ENCODE data around the gene ACP2.

The ACP2 gene

DNA sequence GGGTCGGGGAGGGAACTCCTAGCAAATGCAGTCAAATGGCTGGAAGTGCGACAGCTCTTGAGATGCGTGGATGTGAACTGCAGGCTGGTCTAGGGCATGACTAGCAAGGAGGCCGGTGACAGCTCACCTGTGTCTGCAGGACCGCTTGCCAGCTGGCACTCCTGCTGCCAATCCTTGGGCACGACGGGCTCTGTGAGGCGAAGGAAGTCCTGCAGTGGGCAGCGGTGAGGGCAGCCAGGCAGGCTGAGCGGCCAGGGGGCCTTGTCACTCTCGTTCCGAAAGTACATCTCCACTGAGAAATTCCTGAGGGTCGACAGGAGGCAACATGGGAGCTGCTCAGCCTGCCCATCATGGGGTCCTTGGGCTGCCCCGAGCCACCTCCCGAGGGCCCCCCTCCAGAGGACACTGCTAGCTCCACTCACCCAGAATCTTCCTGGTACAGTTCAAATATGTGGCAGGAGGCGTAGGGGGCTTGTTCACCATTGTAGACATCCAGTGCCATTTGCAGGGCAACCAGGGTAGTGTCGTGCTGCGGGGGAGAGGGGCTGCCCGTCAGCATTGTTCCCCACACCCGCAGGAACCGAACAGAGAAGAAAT, 5.9 kb downstream of the ACP2 start:
- WGBS, 2 experiments (ENCODE audit: insufficient coverage in 2 of 2) = 96% methylated on average over 20 to 21 of the region's 21 CpGs
- no peak overlapping the region for H3K27ac ChIP-seq (ENCODE audit: low read depth, low read length, severe bottlenecking)
- H3K36me3 ChIP-seq (ENCODE audit: control insufficient read depth, insufficient read depth, low read length) = peaks cover 91% of the 10 kb centered on the region
- no peaks in the 10 kb centered on the region for H3K9me3 ChIP-seq (ENCODE audit: control insufficient read depth, low read length)
- no peaks in the 10 kb centered on the region for H3K4me1 ChIP-seq (ENCODE audit: control insufficient read depth, insufficient read depth, low read length, poor library complexity, severe bottlenecking)
- H3K4me3 ChIP-seq (ENCODE audit: extremely low read depth, insufficient read depth, low read length, poor library complexity, severe bottlenecking) = no peak overlapping the region

DNA sequence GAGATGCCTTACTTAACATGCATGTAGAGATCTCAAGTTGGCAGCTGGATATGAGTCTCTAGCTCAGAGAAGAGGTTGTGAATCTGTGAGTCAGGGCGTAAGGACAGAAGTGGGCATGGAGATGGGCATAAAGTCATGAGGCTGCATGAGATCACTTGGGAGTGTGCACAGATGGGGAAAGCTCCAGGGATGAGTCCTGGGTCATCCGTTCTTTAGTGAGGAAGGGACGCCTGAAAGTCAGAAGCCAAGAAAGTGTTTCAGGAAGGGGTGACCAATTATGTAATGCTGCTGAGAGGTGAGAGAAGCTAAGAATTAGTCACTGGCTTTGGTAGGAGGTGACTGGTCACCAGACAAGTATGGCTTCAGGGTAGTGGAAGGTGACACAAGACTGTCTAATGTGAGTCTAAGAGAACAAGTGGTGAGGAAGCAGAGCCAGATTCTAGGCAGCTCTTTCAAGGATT, 6.7 kb downstream of the ACP2 start:
- 93 to 94% methylated on average over 3 of the region's 3 CpGs for WGBS, 2 experiments (ENCODE audit: insufficient coverage in 2 of 2)
- H3K36me3 ChIP-seq (ENCODE audit: control insufficient read depth, insufficient read depth, low read length) = peaks cover 90% of the 10 kb centered on the region
- no peaks in the 10 kb centered on the region for H3K9me3 ChIP-seq (ENCODE audit: control insufficient read depth, low read length)
- no peak overlapping the region for H3K4me3 ChIP-seq (ENCODE audit: extremely low read depth, insufficient read depth, low read length, poor library complexity, severe bottlenecking)
- no peaks in the 10 kb centered on the region for H3K4me1 ChIP-seq (ENCODE audit: control insufficient read depth, insufficient read depth, low read length, poor library complexity, severe bottlenecking)
- H3K27ac ChIP-seq (ENCODE audit: low read depth, low read length, severe bottlenecking) = no peak overlapping the region

GRCh38 chr11:47239852-47240251, 8.8 kb downstream of the ACP2 start:
- H3K4me3 ChIP-seq (ENCODE audit: extremely low read depth, insufficient read depth, low read length, poor library complexity, severe bottlenecking) = no peak overlapping the region
- H3K9me3 ChIP-seq (ENCODE audit: control insufficient read depth, low read length) = no peaks in the 10 kb centered on the region
- H3K4me1 ChIP-seq (ENCODE audit: control insufficient read depth, insufficient read depth, low read length, poor library complexity, severe bottlenecking) = no peaks in the 10 kb centered on the region
- WGBS, 2 experiments (ENCODE audit: insufficient coverage in 2 of 2) = 97 to 100% methylated on average over 5 to 9 of the region's 10 CpGs
- H3K27ac ChIP-seq (ENCODE audit: low read depth, low read length, severe bottlenecking) = no peak overlapping the region
- H3K36me3 ChIP-seq (ENCODE audit: control insufficient read depth, insufficient read depth, low read length) = peaks cover 90% of the 10 kb centered on the region

GRCh38 chr11:47236482-47236881, 12.1 kb downstream of the ACP2 start:
- peaks cover 93% of the 10 kb centered on the region for H3K36me3 ChIP-seq (ENCODE audit: control insufficient read depth, insufficient read depth, low read length)
- H3K9me3 ChIP-seq (ENCODE audit: control insufficient read depth, low read length) = no peaks in the 10 kb centered on the region
- no peak overlapping the region for H3K4me3 ChIP-seq (ENCODE audit: extremely low read depth, insufficient read depth, low read length, poor library complexity, severe bottlenecking)
- 92 to 96% methylated on average over 2 to 4 of the region's 5 CpGs for WGBS, 2 experiments (ENCODE audit: insufficient coverage in 2 of 2)
- H3K27ac ChIP-seq (ENCODE audit: low read depth, low read length, severe bottlenecking) = no peak overlapping the region
- H3K4me1 ChIP-seq (ENCODE audit: control insufficient read depth, insufficient read depth, low read length, poor library complexity, severe bottlenecking) = no peaks in the 10 kb centered on the region

DNA sequence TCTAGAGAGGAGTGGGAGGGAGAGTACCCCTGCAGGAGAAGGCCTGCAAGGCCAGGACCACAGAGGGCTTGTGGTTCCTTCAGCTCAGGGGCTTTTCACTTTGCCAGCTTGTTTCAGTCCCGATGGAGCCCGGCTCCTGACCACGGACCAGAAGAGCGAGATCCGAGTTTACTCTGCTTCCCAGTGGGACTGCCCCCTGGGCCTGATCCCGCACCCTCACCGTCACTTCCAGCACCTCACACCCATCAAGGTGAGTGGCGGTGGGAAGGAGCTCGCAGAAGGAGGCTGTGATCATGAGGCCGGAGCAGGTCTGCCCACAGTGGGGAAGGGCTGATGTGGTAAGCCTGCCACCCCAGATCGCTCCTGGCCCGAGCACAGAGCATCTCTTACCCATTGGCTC, 13.5 kb downstream of the ACP2 start:
- WGBS, 2 experiments (ENCODE audit: insufficient coverage in 2 of 2) = 98 to 100% methylated on average over 5 to 7 of the region's 12 CpGs
- peaks cover 96% of the 10 kb centered on the region for H3K36me3 ChIP-seq (ENCODE audit: control insufficient read depth, insufficient read depth, low read length)
- no peaks in the 10 kb centered on the region for H3K9me3 ChIP-seq (ENCODE audit: control insufficient read depth, low read length)
- H3K4me1 ChIP-seq (ENCODE audit: control insufficient read depth, insufficient read depth, low read length, poor library complexity, severe bottlenecking) = no peaks in the 10 kb centered on the region
- no peak overlapping the region for H3K4me3 ChIP-seq (ENCODE audit: extremely low read depth, insufficient read depth, low read length, poor library complexity, severe bottlenecking)
- no peak overlapping the region for H3K27ac ChIP-seq (ENCODE audit: low read depth, low read length, severe bottlenecking)

GRCh38 chr11:47234669-47235100, 13.9 kb downstream of the ACP2 start:
- Histone ChIP-seq H3K36me3 (ENCODE audit: control insufficient read depth, insufficient read depth, low read length) (peaks cover 96% of the 10 kb centered on the region), H3K4me3 (ENCODE audit: extremely low read depth, insufficient read depth, low read length, poor library complexity, severe bottlenecking) (no peak overlapping the region), H3K4me1 (ENCODE audit: control insufficient read depth, insufficient read depth, low read length, poor library complexity, severe bottlenecking) (no peaks in the 10 kb centered on the region), H3K9me3 (ENCODE audit: control insufficient read depth, low read length) (no peaks in the 10 kb centered on the region), H3K27ac (ENCODE audit: low read depth, low read length, severe bottlenecking) (no peak overlapping the region)
- 94 to 97% methylated on average over 12 of the region's 12 CpGs for WGBS, 2 experiments (ENCODE audit: insufficient coverage in 2 of 2)

GRCh38 chr11:47233989-47234668, 14.5 kb downstream of the ACP2 start:
- Histone ChIP-seq H3K9me3 (ENCODE audit: control insufficient read depth, low read length) (no peaks in the 10 kb centered on the region), H3K4me1 (ENCODE audit: control insufficient read depth, insufficient read depth, low read length, poor library complexity, severe bottlenecking) (no peaks in the 10 kb centered on the region), H3K4me3 (ENCODE audit: extremely low read depth, insufficient read depth, low read length, poor library complexity, severe bottlenecking) (no peak overlapping the region), H3K27ac (ENCODE audit: low read depth, low read length, severe bottlenecking) (no peak overlapping the region), H3K36me3 (ENCODE audit: control insufficient read depth, insufficient read depth, low read length) (peaks cover 95% of the 10 kb centered on the region)
- WGBS, 2 experiments (ENCODE audit: insufficient coverage in 2 of 2) = 91 to 95% methylated on average over 7 to 11 of the region's 11 CpGs

GRCh38 chr11:47233051-47233450, 15.6 kb downstream of the ACP2 start:
- H3K27ac ChIP-seq (ENCODE audit: low read depth, low read length, severe bottlenecking) = no peak overlapping the region
- no peak overlapping the region for H3K4me3 ChIP-seq (ENCODE audit: extremely low read depth, insufficient read depth, low read length, poor library complexity, severe bottlenecking)
- H3K4me1 ChIP-seq (ENCODE audit: control insufficient read depth, insufficient read depth, low read length, poor library complexity, severe bottlenecking) = no peaks in the 10 kb centered on the region
- 92 to 96% methylated on average over 3 of the region's 4 CpGs for WGBS, 2 experiments (ENCODE audit: insufficient coverage in 2 of 2)
- H3K36me3 ChIP-seq (ENCODE audit: control insufficient read depth, insufficient read depth, low read length) = peaks cover 94% of the 10 kb centered on the region
- H3K9me3 ChIP-seq (ENCODE audit: control insufficient read depth, low read length) = no peaks in the 10 kb centered on the region

- no peaks in the 10 kb centered on the region for H3K4me1 ChIP-seq (ENCODE audit: control insufficient read depth, insufficient read depth, low read length, poor library complexity, severe bottlenecking)
- no peak overlapping the region for H3K4me3 ChIP-seq (ENCODE audit: extremely low read depth, insufficient read depth, low read length, poor library complexity, severe bottlenecking)
- 96 to 97% methylated on average over 8 of the region's 8 CpGs for WGBS, 2 experiments (ENCODE audit: insufficient coverage in 2 of 2)
- no peaks in the 10 kb centered on the region for H3K9me3 ChIP-seq (ENCODE audit: control insufficient read depth, low read length)
- H3K36me3 ChIP-seq (ENCODE audit: control insufficient read depth, insufficient read depth, low read length) = peaks cover 95% of the 10 kb centered on the region
- H3K27ac ChIP-seq (ENCODE audit: low read depth, low read length, severe bottlenecking) = no peak overlapping the region
Observed at GRCh38 chr11:47229161-47229560, 19.5 kb downstream of the ACP2 start.

DNA sequence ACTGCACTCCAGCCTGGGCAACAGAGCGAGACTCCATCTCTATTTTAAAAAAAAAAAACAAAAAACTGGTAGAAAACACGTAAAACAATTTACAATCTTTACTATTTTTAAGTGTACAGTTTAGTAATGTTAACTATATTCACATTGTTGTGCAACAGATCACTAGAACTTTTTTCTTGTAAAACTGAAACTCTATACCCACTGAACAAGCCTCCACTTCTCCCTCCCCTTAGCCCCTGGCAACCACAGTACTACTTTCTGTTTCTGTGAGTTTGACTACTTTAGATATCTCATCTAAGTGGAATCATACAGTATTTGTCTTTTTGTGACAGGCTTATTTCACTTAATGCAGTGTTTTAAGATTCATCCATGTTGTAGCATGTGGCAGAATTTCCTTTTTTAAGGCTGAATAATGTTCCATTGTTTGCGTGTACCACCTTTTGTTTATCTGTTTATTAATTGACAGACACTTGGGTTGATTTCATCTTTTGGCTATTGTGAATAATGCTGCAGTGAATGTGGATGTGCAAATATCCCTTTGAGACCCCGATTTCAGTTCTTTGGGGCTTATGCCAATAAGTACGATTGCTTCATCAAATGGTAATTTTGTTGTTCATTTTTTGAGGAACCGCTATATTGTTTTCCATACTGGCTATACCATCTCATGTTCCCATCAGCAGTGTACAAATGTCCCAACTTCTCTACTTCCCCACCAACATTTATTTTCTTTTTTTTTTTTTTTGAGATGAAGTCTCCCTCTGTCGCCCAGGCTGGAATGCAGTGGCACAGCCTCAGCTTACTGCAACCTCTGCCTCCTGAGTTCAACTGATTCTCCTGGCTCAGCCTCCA, 22.8 kb downstream of the ACP2 start:
- no peaks in the 10 kb centered on the region for H3K9me3 ChIP-seq (ENCODE audit: control insufficient read depth, low read length)
- H3K36me3 ChIP-seq (ENCODE audit: control insufficient read depth, insufficient read depth, low read length) = peaks cover 92% of the 10 kb centered on the region
- H3K4me3 ChIP-seq (ENCODE audit: extremely low read depth, insufficient read depth, low read length, poor library complexity, severe bottlenecking) = no peak overlapping the region
- H3K4me1 ChIP-seq (ENCODE audit: control insufficient read depth, insufficient read depth, low read length, poor library complexity, severe bottlenecking) = no peaks in the 10 kb centered on the region
- WGBS, 2 experiments (ENCODE audit: insufficient coverage in 2 of 2) = 87 to 100% methylated on average over 2 to 3 of the region's 7 CpGs
- no peak overlapping the region for H3K27ac ChIP-seq (ENCODE audit: low read depth, low read length, severe bottlenecking)

All from mesodermal cell (in vitro differentiated cells).